Measurements from ENCODE around the gene ROBO2. TPM values are rescaled to one million over a fixed set of nuclear protein-coding genes. Genes with fewer than 3 reads are reported as not detected.

ROBO2 gene
- total RNA-seq: 411 TPM

GRCh38 chr3:77039606-77040171 lies at the start of gene ROBO2:
ROBO2 (plus strand) TSS chr3:77040099; CDS start chr3:77040786, 687 bp downstream.

Small RNAs within 50 kb of the gene (small RNA-seq; reads per million reads assigned to genes)
- gene RNU6-386P: not detected
